Right cardiac atrium (tissue), 5 donors: ENCODE data around the gene SLC7A9. TPM values are rescaled to one million over a fixed set of nuclear protein-coding genes. Genes with fewer than 3 reads are reported as not detected.

Experiments used
- ATAC-seq, 2 donors: fragments of 200-7000 bp; cut with Tn5 transposase; one replicate each; pipeline versions ENCODE4 v1.8.0 to v1.9.1; 2020; ENCODE audit warnings: moderate library complexity in 2 of 2, mild to moderate bottlenecking in 1 of 2
- DNase-seq, 3 donors: peaks; one replicate each; pipeline ENCODE4 v3.0.0-alpha.2; 2020
- H3K27ac ChIP-seq: one replicate; pipeline ENCODE4 v1.5.1; 2013; ENCODE audit warnings: mild to moderate bottlenecking, low read length, control low read depth, moderate library complexity
- H3K27me3 ChIP-seq: one replicate; pipeline ENCODE4 v1.6.1; 2013; ENCODE audit not compliant: control insufficient read depth, insufficient read depth
- H3K4me1 ChIP-seq: one replicate; pipeline ENCODE4 v1.6.1; 2013; ENCODE audit warnings: low read length; ENCODE audit not compliant: control insufficient read depth, insufficient read depth
- H3K4me3 ChIP-seq: one replicate; pipeline ENCODE4 v1.5.1; 2013; ENCODE audit warnings: low read length, control low read depth
- H3K9me3 ChIP-seq: one replicate; pipeline ENCODE4 v1.6.1; 2013; ENCODE audit warnings: low read length; ENCODE audit not compliant: control insufficient read depth
- WGBS: extraction: QIAGEN DNeasy Blood & Tissue Kit; methylation state at CpG from one replicate; pipeline ENCODE4 v1.1.7; 2013; 5-methylcytosine and 5-hydroxymethylcytosine counted together
- intact Hi-C, 4 donors: fragments of 100-400 bp; cut with DNase I; formaldehyde crosslinking; loops; one replicate each; pipeline versions ENCODE4 v1.11.0 to v1.14.0; 2022 to 2023
- long read RNA-seq, 4 donors: library from polyadenylated mRNA; unstranded; transcript quantifications; one replicate each; pipeline ENCODE4 v2.0.0, GENCODE V29; 2020 to 2021
- polyA plus RNA-seq: library from polyadenylated mRNA; stranded (reverse); fragments of 200-250 nt; gene quantifications from one replicate; pipeline ENCODE4 v1.2.3, GENCODE V29; 2013
- total RNA-seq, 4 donors: library from RNA; stranded (reverse); fragmentation: NEBNext Ultra II Directional; extraction: Animal tissue kit (Norgen Biotek cat#: 25700); gene quantifications; one replicate each; pipeline ENCODE4 v1.2.1, GENCODE V29; 2021
- donor health status: healthy with polysubstance abuse.
- donor health status: DM: no; HTN: yes; CAD: no.
- donor health status: DM: no; HTN: no; CAD: no.
- donor health status: DM: no; HTN: yes; CAD: no; lungs with severe emphysema.
- donor health status: DM: yes; HTN: yes; CAD: no.

SLC7A9 gene
- total RNA-seq (under 1 TPM in 1 of 4 donors, not detected in 3; 0.18 TPM), polyA plus RNA-seq (0.18 TPM)
- long read RNA-seq, donor 1: 0 reads
- long read RNA-seq, donor 2: 0 reads
- long read RNA-seq, donor 3: 0 reads
- long read RNA-seq, donor 4: 0 reads

GRCh38 chr19:32869369-32869965 is at the start of gene SLC7A9:
Gene SLC7A9, minus strand, starts transcription at chr19:32869767. Its CDS starts 1,233 bp downstream, at chr19:32868534.
- Histone ChIP-seq H3K4me3 (no peak within 1 kb of the TSS), H3K9me3 (no peaks in the 10 kb centered on the region), H3K27me3 (no peaks in the 10 kb centered on the region), H3K27ac (no peak within 1 kb of the TSS), H3K4me1 (no peaks in the 10 kb centered on the region)
- ATAC-seq: no peak
- intact Hi-C loops: no loop called here
- WGBS: 82% methylated on average over 14 of the region's 14 CpGs
- no peak for DNase-seq

GRCh38 chr19:32919365-32919764 is 49.8 kb upstream of the SLC7A9 start:
- no peaks in the 10 kb centered on the region for H3K9me3 ChIP-seq
- ATAC-seq (no peak), DNase-seq (no peak)
- H3K27ac ChIP-seq: no peak overlapping the region
- no peak overlapping the region for H3K4me3 ChIP-seq
- WGBS: 98% methylated on average over 4 of the region's 4 CpGs
- H3K27me3 ChIP-seq: no peaks in the 10 kb centered on the region
- H3K4me1 ChIP-seq: no peaks in the 10 kb centered on the region
- intact Hi-C loops: no loop called here

GRCh38 chr19:32917616-32917996 is 48.0 kb upstream of the SLC7A9 start:
- intact Hi-C loops: no loop called here
- DNase-seq (no peak), ATAC-seq (no peak)
- WGBS: 91% methylated on average over 8 of the region's 8 CpGs
- no peak overlapping the region for H3K4me3 ChIP-seq
- H3K27me3 ChIP-seq: no peaks in the 10 kb centered on the region
- no peak overlapping the region for H3K27ac ChIP-seq
- H3K4me1 ChIP-seq: no peaks in the 10 kb centered on the region
- no peaks in the 10 kb centered on the region for H3K9me3 ChIP-seq

DNA sequence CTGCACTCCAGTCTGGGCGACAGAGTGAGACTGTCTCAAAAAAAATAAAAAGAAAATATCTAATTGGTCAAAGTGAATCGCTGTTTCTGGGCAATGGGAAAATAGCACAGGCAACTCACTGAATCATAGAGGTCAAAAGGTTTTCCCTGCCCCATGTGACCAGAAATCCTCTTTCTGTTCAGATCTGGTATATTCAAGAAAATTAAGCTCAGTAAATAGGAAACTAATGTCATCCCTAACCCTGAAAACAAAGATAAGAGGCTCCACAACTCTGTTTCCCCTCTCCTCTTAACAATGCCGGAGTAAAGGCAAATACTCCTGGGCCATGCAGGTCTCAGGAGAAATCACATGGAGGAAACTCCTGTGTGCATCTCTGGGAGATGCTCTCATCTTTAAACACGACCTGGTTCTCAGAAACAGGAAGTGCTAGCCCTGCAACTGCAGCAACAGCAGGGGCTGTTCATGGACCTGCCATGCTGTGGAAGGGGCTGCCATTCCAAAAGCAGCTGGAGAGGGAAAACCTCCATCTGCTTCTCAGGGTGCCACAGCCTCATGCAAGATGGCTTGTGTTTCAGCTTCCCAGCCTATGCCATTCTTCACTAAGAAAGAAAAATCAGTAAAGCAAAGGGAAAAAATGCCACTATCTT is 47.5 kb upstream of the SLC7A9 start:
- Histone ChIP-seq H3K4me1 (no peaks in the 10 kb centered on the region), H3K27me3 (no peaks in the 10 kb centered on the region), H3K9me3 (no peaks in the 10 kb centered on the region), H3K27ac (no peak overlapping the region), H3K4me3 (no peak overlapping the region)
- DNase-seq (no peak), ATAC-seq (no peak)
- intact Hi-C loops: no loop called here
- 49% methylated on average over 4 of the region's 4 CpGs for WGBS

DNA sequence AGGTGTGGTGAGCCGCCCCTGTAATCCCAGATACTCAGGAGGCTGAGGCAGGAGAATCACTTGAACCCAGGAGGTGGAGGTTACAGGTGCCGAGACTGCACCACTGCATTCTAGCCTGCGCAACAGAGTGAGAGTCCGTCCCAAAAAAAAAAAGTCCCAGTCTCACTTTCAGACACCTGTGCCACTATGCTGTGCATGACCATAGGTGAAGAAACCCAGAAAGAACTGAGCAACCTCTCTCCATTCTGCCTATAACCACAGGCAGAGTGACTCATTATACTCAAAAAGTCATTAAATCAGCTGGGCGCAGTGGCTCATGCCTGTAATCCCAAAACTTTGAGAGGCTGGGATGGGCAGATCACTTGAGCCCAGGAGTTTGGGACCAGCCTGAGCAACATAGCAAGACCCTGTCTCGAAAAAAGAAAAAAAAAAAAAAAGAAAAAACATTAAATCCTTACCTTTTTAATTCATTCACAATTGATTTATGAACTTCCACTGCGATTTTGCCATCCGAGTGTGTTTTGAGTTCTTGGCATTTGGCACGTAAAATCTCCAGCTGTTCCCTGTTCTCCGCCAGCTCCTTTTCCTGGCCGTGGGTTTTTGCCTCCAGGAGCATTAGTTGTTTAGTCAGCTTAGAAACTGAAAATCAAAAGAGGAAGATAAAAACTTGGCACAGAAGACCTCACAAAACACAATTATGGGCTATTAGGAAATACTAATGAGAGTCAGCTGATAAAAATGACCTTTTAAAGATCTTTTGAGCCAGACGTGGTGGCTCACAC is 45.5 kb upstream of the SLC7A9 start:
- no peak for DNase-seq
- 86% methylated on average over 12 of the region's 12 CpGs for WGBS

GRCh38 chr19:32911467-32911866 is 41.9 kb upstream of the SLC7A9 start:
- no peaks in the 10 kb centered on the region for H3K4me1 ChIP-seq
- no peak overlapping the region for H3K4me3 ChIP-seq
- H3K27ac ChIP-seq: no peak overlapping the region
- H3K9me3 ChIP-seq: no peaks in the 10 kb centered on the region
- intact Hi-C loops: no loop called here
- H3K27me3 ChIP-seq: no peaks in the 10 kb centered on the region
- WGBS: 97% methylated on average over 4 of the region's 4 CpGs
- DNase-seq: no peak
- ATAC-seq: no peak

More for the DNA sequence above, 45.5 kb upstream of the SLC7A9 start:
- no peaks in the 10 kb centered on the region for H3K4me1 ChIP-seq
- H3K27ac ChIP-seq: no peak overlapping the region
- H3K27me3 ChIP-seq: no peaks in the 10 kb centered on the region
- H3K9me3 ChIP-seq: no peaks in the 10 kb centered on the region
- H3K4me3 ChIP-seq: no peak overlapping the region
- ATAC-seq: no peak
- intact Hi-C loops: no loop called here

DNA sequence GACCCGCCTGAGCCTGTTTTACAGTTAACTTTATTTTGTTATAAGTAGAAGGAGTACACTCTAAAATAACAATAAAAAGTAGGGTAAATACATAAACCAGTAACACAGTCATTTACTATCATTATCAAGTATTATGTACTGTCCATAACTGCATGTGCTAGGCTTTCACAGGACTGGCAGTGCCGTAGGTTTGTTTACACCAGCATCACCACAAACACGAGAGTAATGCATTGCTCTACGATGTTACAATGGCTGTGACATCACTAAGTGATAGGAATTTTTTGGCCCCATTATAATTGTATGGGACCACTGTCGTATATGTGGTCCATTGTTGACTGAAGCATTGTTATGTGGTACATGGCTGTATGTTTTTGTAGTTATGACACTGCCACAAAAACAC is 41.3 kb upstream of the SLC7A9 start:
- WGBS: 94% methylated on average over 5 of the region's 5 CpGs
- intact Hi-C loops: no loop called here
- ATAC-seq (no peak), DNase-seq (no peak)
- no peaks in the 10 kb centered on the region for H3K9me3 ChIP-seq
- no peaks in the 10 kb centered on the region for H3K4me1 ChIP-seq
- H3K27me3 ChIP-seq: no peaks in the 10 kb centered on the region
- no peak overlapping the region for H3K4me3 ChIP-seq
- no peak overlapping the region for H3K27ac ChIP-seq

- H3K4me1 ChIP-seq: no peaks in the 10 kb centered on the region
- H3K27me3 ChIP-seq: no peaks in the 10 kb centered on the region
- peaks cover 3% of the 10 kb centered on the region for H3K9me3 ChIP-seq
- intact Hi-C loops: no loop called here
- H3K4me3 ChIP-seq: no peak overlapping the region
- DNase-seq: no peak
- H3K27ac ChIP-seq: no peak overlapping the region
- no peak for ATAC-seq
- 94% methylated on average over 5 of the region's 5 CpGs for WGBS
Measured at GRCh38 chr19:32910094-32910493, 40.5 kb upstream of the SLC7A9 start.

- Histone ChIP-seq H3K4me1 (no peaks in the 10 kb centered on the region), H3K27ac (no peak overlapping the region), H3K9me3 (peaks cover 3% of the 10 kb centered on the region), H3K4me3 (no peak overlapping the region), H3K27me3 (no peaks in the 10 kb centered on the region)
- ATAC-seq: no peak
- intact Hi-C loops: no loop called here
- no peak for DNase-seq
Measured at GRCh38 chr19:32909257-32909656, 39.7 kb upstream of the SLC7A9 start.

GRCh38 chr19:32908641-32909190 is 39.1 kb upstream of the SLC7A9 start:
- Histone ChIP-seq H3K27ac (no peak overlapping the region), H3K4me3 (no peak overlapping the region), H3K4me1 (no peaks in the 10 kb centered on the region), H3K27me3 (no peaks in the 10 kb centered on the region), H3K9me3 (peaks cover 3% of the 10 kb centered on the region)
- intact Hi-C loops: no loop called here
- no peak for DNase-seq
- 92% methylated on average over 7 of the region's 7 CpGs for WGBS
- ATAC-seq: no peak

DNA sequence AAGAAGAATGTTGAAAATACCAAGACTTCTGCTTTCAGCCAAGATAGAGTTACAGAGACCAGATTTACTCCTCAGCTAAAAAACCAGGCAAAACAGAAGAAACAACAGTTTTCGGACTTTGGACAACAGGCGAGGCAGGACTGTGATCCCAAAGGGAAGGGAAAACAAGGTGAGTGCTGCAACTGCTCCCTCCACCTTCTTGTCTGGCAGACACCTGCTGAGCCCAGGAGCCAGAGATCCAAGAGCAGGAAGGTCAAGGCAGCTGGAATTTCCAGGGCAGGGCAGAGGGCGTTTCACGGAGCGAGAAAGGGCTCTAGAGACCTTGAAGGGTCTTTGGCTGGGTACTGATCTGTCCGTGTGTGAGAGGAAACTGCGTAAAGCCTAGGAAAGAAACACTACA is 32.9 kb upstream of the SLC7A9 start:
- DNase-seq: no peak
- Histone ChIP-seq H3K4me3 (no peak overlapping the region), H3K27me3 (no peaks in the 10 kb centered on the region), H3K27ac (no peak overlapping the region), H3K9me3 (peaks cover 3% of the 10 kb centered on the region), H3K4me1 (no peaks in the 10 kb centered on the region)
- 84% methylated on average over 7 of the region's 7 CpGs for WGBS
- intact Hi-C loops: no loop called here
- ATAC-seq: no peak
